HG02798 (cell line): Measurements from ENCODE around the gene DMRT2.

Source experiments
- ATAC-seq: cut with Tn5 transposase; IDR thresholded peaks from one replicate; pipeline ENCODE4 v1.9.1; 2021; ENCODE audit warnings: mild to moderate bottlenecking; ENCODE audit not compliant: unreplicated experiment, poor library complexity

DMRT2 gene

GRCh38 chr9:1086517-1086916, 36.4 kb downstream of the DMRT2 start:
- ATAC-seq = no peak

GRCh38 chr9:1087120-1087881, 37.1 kb downstream of the DMRT2 start:
- ATAC-seq = no peak

- ATAC-seq = no peak
Observed at GRCh38 chr9:1094749-1095148, 44.6 kb downstream of the DMRT2 start.

GRCh38 chr9:1096155-1096964, 46.2 kb downstream of the DMRT2 start:
- no peak for ATAC-seq

- no peak for ATAC-seq
Observed at GRCh38 chr9:1098551-1098950, 48.4 kb downstream of the DMRT2 start.

- no peak for ATAC-seq
Observed at GRCh38 chr9:1100201-1100600, 50.0 kb downstream of the DMRT2 start.

- no peak for ATAC-seq
Observed at GRCh38 chr9:1100945-1101344, 50.8 kb downstream of the DMRT2 start.

GRCh38 chr9:1101846-1102641, 51.9 kb downstream of the DMRT2 start:
- no peak for ATAC-seq

- no peak for ATAC-seq
Observed at GRCh38 chr9:1102642-1102970, 52.4 kb downstream of the DMRT2 start.
